Astrocyte (in vitro differentiated cells and primary cell): ENCODE results near the gene FSTL1. TPM values are rescaled to one million over a fixed set of nuclear protein-coding genes. Genes with fewer than 3 reads are reported as not detected.

ENCODE experiments used
- DNase-seq: peaks from one replicate; pipeline ENCODE4 v3.0.0-alpha.2; 2010; ENCODE audit warnings: low read depth
- FAIRE-seq: peaks from 2 replicates; lab custom pipeline; 2011; peaks lifted over from hg19 to GRCh38; lab: Jason Lieb, UNC
- H2AFZ ChIP-seq: 2 replicates; pipeline ENCODE4 v1.6.0; 2012; ENCODE audit warnings: low read depth, low read length, inconsistent platforms
- H3K27ac ChIP-seq: 2 replicates; pipeline ENCODE4 v1.5.1; 2011; ENCODE audit warnings: low read depth, low read length, inconsistent platforms
- H3K27me3 ChIP-seq: 2 replicates; pipeline ENCODE4 v1.6.0; 2011; ENCODE audit warnings: low read length, inconsistent platforms; ENCODE audit not compliant: insufficient read depth
- H3K36me3 ChIP-seq: 2 replicates; pipeline ENCODE4 v1.5.1; 2011; ENCODE audit warnings: low read length, inconsistent platforms; ENCODE audit not compliant: insufficient read depth
- H3K4me1 ChIP-seq: 2 replicates; pipeline ENCODE4 v1.5.1; 2011; ENCODE audit warnings: low read length, inconsistent platforms; ENCODE audit not compliant: insufficient read depth
- H3K4me2 ChIP-seq: 2 replicates; pipeline ENCODE4 v1.6.0; 2012; ENCODE audit warnings: low read length, inconsistent platforms
- H3K4me3 ChIP-seq: 2 replicates; pipeline ENCODE4 v1.5.1; 2011; ENCODE audit warnings: low read depth, mild to moderate bottlenecking, low read length, inconsistent platforms; ENCODE audit not compliant: insufficient read depth
- H3K79me2 ChIP-seq: 2 replicates; pipeline ENCODE4 v1.6.0; 2012; ENCODE audit warnings: mild to moderate bottlenecking, low read length, inconsistent platforms; ENCODE audit not compliant: insufficient read depth
- H3K9ac ChIP-seq: 2 replicates; pipeline ENCODE4 v1.6.0; 2012; ENCODE audit warnings: mild to moderate bottlenecking, low read length, inconsistent platforms
- H3K9me3 ChIP-seq: 2 replicates; pipeline ENCODE4 v1.5.1; 2012; ENCODE audit warnings: low read depth, mild to moderate bottlenecking, low read length, inconsistent platforms; ENCODE audit not compliant: insufficient read depth
- H4K20me1 ChIP-seq: 2 replicates; pipeline ENCODE4 v1.6.0; 2012; ENCODE audit warnings: low read length, inconsistent platforms; ENCODE audit not compliant: insufficient read depth
- H3K27ac Mint-ChIP-seq: one replicate; pipeline ENCODE4 v1.8.0; 2021; ENCODE audit warnings: mild to moderate bottlenecking, mixed read lengths; ENCODE audit not compliant: unreplicated experiment
- H3K27me3 Mint-ChIP-seq: one replicate; pipeline ENCODE4 v1.8.0; 2021; ENCODE audit warnings: low read depth, mixed read lengths; ENCODE audit not compliant: unreplicated experiment
- H3K36me3 Mint-ChIP-seq: one replicate; pipeline ENCODE4 v1.8.0; 2021; ENCODE audit warnings: low read depth, mixed read lengths; ENCODE audit not compliant: unreplicated experiment
- H3K4me1 Mint-ChIP-seq: one replicate; pipeline ENCODE4 v1.8.0; 2021; ENCODE audit warnings: low read depth, mixed read lengths; ENCODE audit not compliant: unreplicated experiment
- H3K4me3 Mint-ChIP-seq: one replicate; pipeline ENCODE4 v1.8.0; 2021; ENCODE audit warnings: mild to moderate bottlenecking, moderate library complexity, mixed read lengths; ENCODE audit not compliant: unreplicated experiment
- H3K9me3 Mint-ChIP-seq: one replicate; pipeline ENCODE4 v1.8.0; 2021; ENCODE audit warnings: mild to moderate bottlenecking, mixed read lengths; ENCODE audit not compliant: unreplicated experiment
- CTCF ChIP-seq: IDR thresholded peaks from 2 replicates; pipeline ENCODE4 v1.5.1; 2011; ENCODE audit warnings: low read depth, mild to moderate bottlenecking, inconsistent platforms, low read length, moderate library complexity; ENCODE audit not compliant: insufficient read depth
- EZH2 ChIP-seq: IDR thresholded peaks from 2 replicates; pipeline ENCODE4 v1.6.1; 2012; ENCODE audit warnings: mild to moderate bottlenecking, low read length, inconsistent platforms; ENCODE audit not compliant: insufficient read depth
- total RNA-seq: library from RNA; stranded (reverse); gene quantifications from 2 replicates; pipeline ENCODE4 v1.2.1, GENCODE V29; 2021

Gene FSTL1
- total RNA-seq, 1 donor from 2014 or later = 1,010 TPM

- no peak overlapping the region for H3K4me3 ChIP-seq
- Mint-ChIP-seq H3K27ac (peak overlapping the region; percentile 69), H3K9me3 (no peaks in the 10 kb centered on the region), H3K4me3 (no peak overlapping the region), H3K4me1 (peaks cover 74% of the 10 kb centered on the region), H3K27me3 (no peaks in the 10 kb centered on the region), H3K36me3 (peaks cover 27% of the 10 kb centered on the region)
- H3K27me3 ChIP-seq = no peaks in the 10 kb centered on the region
- no peak overlapping the region for H3K9ac ChIP-seq
- no peak for TF ChIP-seq EZH2
- no peak for TF ChIP-seq CTCF
- H3K79me2 ChIP-seq = peaks cover 100% of the 10 kb centered on the region
- H3K9me3 ChIP-seq = no peaks in the 10 kb centered on the region
- H4K20me1 ChIP-seq = peaks cover 48% of the 10 kb centered on the region
- FAIRE-seq = no peak
- no peak overlapping the region for H3K4me2 ChIP-seq
- peaks cover 73% of the 10 kb centered on the region for H3K4me1 ChIP-seq
- no peak overlapping the region for H2AFZ ChIP-seq
- H3K27ac ChIP-seq = peak overlapping the region; percentile 83
- peaks cover 41% of the 10 kb centered on the region for H3K36me3 ChIP-seq
- no peak for DNase-seq
Observed at GRCh38 chr3:120424506-120424905, 26.3 kb downstream of the FSTL1 start.

GRCh38 chr3:120423432-120423831 lies 27.4 kb downstream of the FSTL1 start:
- Histone ChIP-seq H3K27me3 (no peaks in the 10 kb centered on the region), H2AFZ (no peak overlapping the region), H3K9me3 (no peaks in the 10 kb centered on the region), H3K4me1 (peaks cover 72% of the 10 kb centered on the region), H3K79me2 (peaks cover 100% of the 10 kb centered on the region), H3K36me3 (peaks cover 31% of the 10 kb centered on the region), H4K20me1 (peaks cover 45% of the 10 kb centered on the region), H3K4me2 (no peak overlapping the region), H3K4me3 (no peak overlapping the region), H3K27ac (peak overlapping the region; percentile 16), H3K9ac (no peak overlapping the region)
- FAIRE-seq (peak; percentile 45), DNase-seq (no peak)
- Mint-ChIP-seq H3K4me3 (no peak overlapping the region), H3K4me1 (peaks cover 74% of the 10 kb centered on the region), H3K9me3 (no peaks in the 10 kb centered on the region), H3K36me3 (peaks cover 24% of the 10 kb centered on the region), H3K27me3 (no peaks in the 10 kb centered on the region), H3K27ac (no peak overlapping the region)
- no peak for TF ChIP-seq EZH2
- no peak for TF ChIP-seq CTCF

- Histone ChIP-seq H3K27me3 (no peaks in the 10 kb centered on the region), H4K20me1 (peaks cover 39% of the 10 kb centered on the region), H3K36me3 (peaks cover 22% of the 10 kb centered on the region), H3K4me2 (no peak overlapping the region), H2AFZ (no peak overlapping the region), H3K79me2 (peaks cover 89% of the 10 kb centered on the region), H3K9ac (peak overlapping the region; percentile 60), H3K27ac (peak overlapping the region; percentile 22), H3K9me3 (no peaks in the 10 kb centered on the region), H3K4me3 (no peak overlapping the region), H3K4me1 (peaks cover 65% of the 10 kb centered on the region)
- no peak overlapping the region for H3K27ac Mint-ChIP-seq
- H3K9me3 Mint-ChIP-seq = no peaks in the 10 kb centered on the region
- no peak for TF ChIP-seq CTCF
- no peak for TF ChIP-seq EZH2
- DNase-seq (no peak), FAIRE-seq (no peak)
- H3K27me3 Mint-ChIP-seq = no peaks in the 10 kb centered on the region
- H3K36me3 Mint-ChIP-seq = peaks cover 20% of the 10 kb centered on the region
- H3K4me1 Mint-ChIP-seq = peaks cover 77% of the 10 kb centered on the region
- H3K4me3 Mint-ChIP-seq = no peak overlapping the region
Observed at GRCh38 chr3:120421926-120422325, 28.9 kb downstream of the FSTL1 start.
